Activated T-cell treated with anti-CD3 and anti-CD28 coated beads for 48 hours (primary cell): ENCODE measurements around the gene TM9SF2.
A peak's percentile ranks its signal among the peaks of the same experiment; 100 is the strongest.

ENCODE experiments used
- DNase-seq: peaks from one replicate; pipeline ENCODE4 v3.0.0-alpha.2; 2020; ENCODE audit warnings: low read depth

Gene TM9SF2

GRCh38 chr13:99495466-99496183, 5.6 kb upstream of the TM9SF2 start:
- DNase-seq, result no peak

- peak; percentile 49 for DNase-seq
Observed at GRCh38 chr13:99496184-99497142, 4.8 kb upstream of the TM9SF2 start.

- DNase-seq, result peak; percentile 98
Observed at GRCh38 chr13:99498171-99499161, 2.8 kb upstream of the TM9SF2 start.

DNA sequence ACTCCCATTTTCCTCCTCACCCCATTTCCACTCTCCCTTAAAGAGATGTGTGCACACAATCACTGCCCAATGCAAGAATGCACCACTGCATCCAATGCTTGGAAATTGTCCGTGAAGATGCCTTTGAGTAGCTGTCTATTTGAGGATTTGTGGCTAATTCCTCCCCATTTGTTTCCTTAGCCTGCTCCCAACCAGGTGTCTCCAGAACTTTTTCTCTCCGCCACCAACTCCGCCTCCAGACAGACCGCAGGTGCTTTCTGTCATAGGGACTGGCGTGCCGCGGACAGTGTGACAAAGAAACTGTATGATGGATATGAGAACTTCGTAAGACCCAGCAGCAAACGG, 461 bp upstream of the TM9SF2 start:
- no peak for DNase-seq

- no peak for DNase-seq
Observed at GRCh38 chr13:99501848-99502301, 603 bp downstream of the TM9SF2 start.

GRCh38 chr13:99505814-99506269, 4.6 kb downstream of the TM9SF2 start:
- no peak for DNase-seq

DNA sequence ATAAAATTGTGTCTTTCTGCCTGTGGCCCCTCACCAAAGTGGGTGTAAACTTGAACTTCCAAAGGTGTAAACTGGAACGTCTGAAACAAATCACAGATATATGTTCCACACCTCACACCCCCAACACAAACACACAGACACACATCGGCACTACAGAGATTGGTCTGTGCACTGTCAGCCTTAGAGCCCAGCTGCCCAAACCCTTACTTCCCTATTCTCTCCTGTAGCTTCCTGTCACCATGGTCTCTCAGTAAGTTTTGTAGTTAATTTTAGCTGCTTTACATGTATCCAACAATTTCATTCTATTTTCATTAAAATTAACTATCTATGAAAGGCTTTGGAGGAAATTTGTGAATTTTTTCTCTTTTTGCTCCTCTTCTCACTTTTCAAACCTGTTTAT, 5.4 kb downstream of the TM9SF2 start:
- no peak for DNase-seq

- no peak for DNase-seq
Observed at GRCh38 chr13:99507054-99507453, 5.8 kb downstream of the TM9SF2 start.

DNA sequence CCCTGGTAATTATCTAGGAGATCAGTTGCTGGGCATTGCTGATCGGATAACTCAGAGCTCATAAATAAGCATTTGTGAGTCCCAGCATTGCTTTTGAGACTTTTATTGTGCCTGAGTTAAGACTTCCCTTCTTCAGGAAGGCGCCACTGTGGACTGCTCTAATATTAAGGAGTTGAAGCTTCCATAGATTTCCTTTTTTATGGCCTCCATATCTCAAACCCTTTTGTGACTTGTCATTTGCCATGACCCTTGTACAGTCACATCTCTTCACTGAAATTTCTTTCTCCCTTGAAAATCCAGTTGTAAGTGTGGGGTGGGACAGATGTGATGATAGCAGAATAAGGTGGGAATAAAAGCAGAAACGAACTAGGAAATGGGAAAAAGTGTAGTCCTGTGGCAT, 6.3 kb downstream of the TM9SF2 start:
- DNase-seq, result no peak

GRCh38 chr13:99507986-99508385, 6.7 kb downstream of the TM9SF2 start:
- DNase-seq, result no peak

DNA sequence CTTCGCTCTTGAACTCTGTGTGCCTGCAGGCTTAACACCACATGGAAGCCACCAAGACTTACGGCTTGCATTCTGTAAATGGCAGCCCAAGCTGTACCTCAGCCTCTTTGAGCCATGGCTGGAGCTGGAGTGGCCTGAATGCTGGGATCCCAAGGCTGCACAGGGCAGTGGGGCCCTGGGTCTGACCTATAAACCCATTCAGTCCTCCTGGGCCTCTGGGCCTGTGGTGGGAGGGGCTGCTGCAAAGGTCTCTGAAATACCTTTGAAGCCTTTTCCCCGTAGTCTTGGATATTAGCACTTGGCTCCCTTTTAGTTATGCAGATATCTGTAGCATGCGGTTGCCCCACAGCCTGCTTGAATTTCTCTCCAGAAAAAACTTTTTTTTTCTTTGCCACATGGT, 8.2 kb downstream of the TM9SF2 start:
- DNase-seq, result no peak

GRCh38 chr13:99514801-99515200, 13.5 kb downstream of the TM9SF2 start:
- no peak for DNase-seq

DNA sequence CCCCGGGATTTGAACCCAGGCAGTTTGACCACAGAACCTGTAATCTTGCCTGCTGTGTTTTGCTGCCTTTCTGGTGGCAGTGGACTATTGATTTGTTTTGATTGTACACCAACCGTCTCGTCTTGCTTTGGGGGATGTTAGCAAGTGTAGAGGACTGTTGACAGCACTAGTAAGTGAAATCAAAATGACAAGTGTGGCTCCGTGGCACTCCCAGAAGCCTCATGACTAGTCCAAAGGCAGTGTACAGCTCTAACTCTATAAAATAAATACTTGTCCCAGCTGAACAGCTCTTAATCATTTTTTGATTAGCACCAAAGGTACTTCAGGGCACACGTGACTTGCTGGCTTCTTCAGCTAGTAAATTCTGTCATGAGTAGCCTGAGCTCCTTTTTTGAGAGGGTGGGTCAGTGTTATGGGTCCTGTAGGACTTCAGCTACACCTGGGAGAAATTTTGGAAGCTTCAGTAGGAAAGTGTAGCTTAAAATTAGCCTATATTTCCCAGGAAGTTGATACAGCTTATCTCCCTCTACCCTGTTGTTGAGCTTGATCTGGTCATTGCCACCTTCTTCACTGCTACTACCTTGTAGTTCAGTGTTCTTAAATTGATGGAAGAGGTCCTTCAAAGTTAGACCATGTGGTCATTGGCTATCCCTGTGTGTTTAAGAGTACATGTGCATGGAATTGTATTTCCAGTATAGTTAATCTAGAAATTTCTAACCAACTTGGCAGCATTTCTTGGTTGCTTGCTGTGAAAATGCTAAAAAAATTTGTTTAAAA, 15.1 kb downstream of the TM9SF2 start:
- no peak for DNase-seq

DNA sequence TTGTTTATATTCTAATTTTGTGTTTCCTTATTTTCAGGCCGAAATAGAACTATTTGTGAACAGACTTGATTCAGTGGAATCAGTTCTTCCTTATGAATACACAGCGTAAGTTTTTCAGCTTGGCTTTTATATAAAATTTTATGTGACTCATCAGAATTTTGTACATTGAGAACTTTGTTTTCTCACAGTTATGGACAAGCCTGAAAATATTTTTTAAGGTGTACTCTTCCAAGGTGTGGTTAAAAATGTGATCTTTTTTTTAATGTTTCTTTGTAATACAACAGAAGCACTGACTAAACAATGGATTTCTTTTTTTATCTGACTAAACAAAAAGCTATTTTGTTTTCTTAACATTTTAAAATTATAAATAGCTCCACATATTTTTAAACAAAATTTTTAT, 16.3 kb downstream of the TM9SF2 start:
- no peak for DNase-seq

- no peak for DNase-seq
Observed at GRCh38 chr13:99517984-99518383, 16.7 kb downstream of the TM9SF2 start.

DNA sequence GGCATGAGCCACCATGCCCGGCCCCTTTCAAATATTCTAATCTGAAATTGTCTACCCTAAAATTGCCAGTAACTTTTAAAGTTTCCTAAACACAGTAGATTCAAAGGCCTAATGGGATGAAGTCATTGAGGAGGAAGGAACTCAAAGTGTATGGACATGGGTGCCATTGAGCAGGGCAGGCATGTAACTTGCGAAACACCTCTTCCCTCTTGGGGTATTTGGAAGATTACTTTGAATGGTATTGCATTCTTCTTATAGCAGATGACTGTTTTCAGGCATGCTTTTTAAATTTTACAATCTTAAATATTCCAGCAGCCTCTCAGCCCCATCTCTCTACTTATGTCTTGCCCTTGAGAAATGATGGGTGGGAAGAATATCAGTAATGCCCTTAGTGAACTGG, 21.0 kb downstream of the TM9SF2 start:
- no peak for DNase-seq

DNA sequence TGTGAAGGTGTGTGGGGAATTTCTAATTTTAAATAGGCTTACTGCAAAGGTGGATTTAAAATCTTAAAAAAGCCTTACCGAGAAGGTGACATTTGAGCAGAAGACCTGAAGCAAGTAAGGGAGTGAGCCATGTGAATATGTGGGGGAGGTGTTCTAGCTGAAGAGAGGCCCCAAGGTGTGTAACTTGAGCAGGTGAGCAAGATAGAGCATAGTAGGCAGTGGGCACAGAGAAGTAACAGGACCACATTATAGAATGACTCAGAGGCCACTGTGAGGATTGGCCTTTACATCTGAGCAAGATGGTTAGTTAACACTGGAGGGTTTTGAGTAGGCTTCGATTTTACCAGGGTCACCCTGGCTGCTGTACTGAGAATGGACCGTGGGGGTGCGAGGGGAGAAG, 22.6 kb downstream of the TM9SF2 start:
- DNase-seq, result no peak

DNA sequence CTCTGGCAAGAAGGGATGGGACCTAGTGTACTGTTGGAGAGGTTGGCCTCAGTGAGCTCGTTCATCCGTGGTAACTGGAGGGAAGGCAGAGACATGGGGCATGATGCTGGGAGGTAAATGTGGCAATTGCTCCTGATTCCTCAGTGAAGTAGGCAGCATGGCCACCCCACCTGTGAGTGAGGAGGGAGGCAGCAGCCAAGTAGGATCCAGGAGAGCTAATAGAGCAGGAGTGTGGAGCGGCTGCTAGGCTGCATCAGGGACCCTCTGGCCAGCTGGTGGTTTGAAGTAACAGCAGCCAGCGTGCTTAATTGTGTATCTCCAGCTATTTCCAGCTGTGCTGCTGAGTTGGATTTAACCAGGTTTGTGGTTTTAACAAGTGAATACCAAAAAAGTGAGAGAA, 24.7 kb downstream of the TM9SF2 start:
- DNase-seq, result no peak

DNA sequence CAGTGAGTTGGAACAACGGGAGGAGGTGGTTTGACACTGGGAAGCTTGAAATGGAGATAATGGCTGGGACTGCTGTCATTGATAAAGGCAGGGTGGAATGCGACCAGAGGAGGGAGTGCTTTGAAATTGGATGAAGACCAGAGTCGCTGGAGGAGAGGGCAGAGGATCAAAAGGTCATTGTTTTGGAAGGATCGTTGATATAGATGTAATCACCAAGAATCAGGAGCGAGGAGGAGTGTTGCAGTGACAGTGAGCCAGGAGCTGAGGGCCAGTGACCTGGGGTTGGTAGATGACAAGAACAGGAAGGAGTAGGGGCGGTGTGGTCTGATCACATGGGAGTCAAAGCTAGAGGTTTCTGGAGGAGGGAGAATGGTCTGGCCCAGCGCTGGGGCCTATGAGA, 25.3 kb downstream of the TM9SF2 start:
- no peak for DNase-seq

DNA sequence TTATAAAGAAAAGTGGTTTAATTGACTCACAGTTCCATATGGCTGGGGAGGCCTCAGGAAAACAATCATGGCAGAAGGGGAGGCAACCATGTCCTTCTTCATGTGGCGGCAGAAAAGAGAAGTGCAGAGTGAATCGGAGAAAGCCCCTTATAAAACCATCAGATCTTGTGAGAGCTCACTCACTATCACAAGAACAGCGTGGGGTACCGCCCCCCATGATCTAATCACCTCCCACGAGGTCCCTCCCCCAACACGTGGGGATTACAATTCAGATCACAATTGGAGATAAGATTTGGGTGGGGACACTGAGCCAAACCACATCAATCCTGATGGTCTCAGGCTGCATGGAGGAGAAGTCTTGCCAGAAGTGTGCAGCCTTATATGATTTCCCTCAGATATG, 26.0 kb downstream of the TM9SF2 start:
- DNase-seq, result no peak

GRCh38 chr13:99528547-99528946, 27.3 kb downstream of the TM9SF2 start:
- no peak for DNase-seq
